HCT116 (cell line): ENCODE measurements around the gene TGFBR3L. TPM values are rescaled to one million over a fixed set of nuclear protein-coding genes. Genes with fewer than 3 reads are reported as not detected.

ENCODE experiments used
- ATAC-seq: fragments of 200-7000 bp; cut with Tn5 transposase; 2 replicates; pipeline ENCODE4 v1.9.1; 2020; ENCODE audit warnings: mild to moderate bottlenecking, moderate library complexity
- BruUV-seq: library from RNA; stranded (reverse); fragments of 400-500 nt; replicated peaks from 2 replicates; lab custom pipeline; 2021; lab: Mats Ljungman, UMichigan
- CTCF ChIA-PET: fragments of 300-600 bp; sonication (Branson Sonifier 250); formaldehyde crosslinking; loops from one replicate; lab custom pipeline; 2021; ENCODE audit warnings: antibody characterized with exemption; lab: Charles Lee
- POLR2A ChIA-PET: fragments of 300-600, 350-600 bp; sonication (Branson Sonifier 250); formaldehyde crosslinking; loops from one replicate; lab custom pipeline; 2021; ENCODE audit warnings: antibody characterized with exemption; lab: Charles Lee
- RAD21 ChIA-PET, 2 experiments: fragments of 300-600 bp; sonication (Branson Sonifier 250); formaldehyde crosslinking; loops; one replicate each; lab custom pipeline; 2023; ENCODE audit warnings: low total read pairs in 2 of 2; ENCODE audit not compliant: uncharacterized antibody in 2 of 2, unreplicated experiment in 2 of 2, low non-redundant PET in 1 of 2; lab: Charles Lee
- DNase-seq: peaks from one replicate; pipeline ENCODE4 v3.0.0-alpha.2; 2010; ENCODE audit warnings: low read depth, low spot score
- H2AFZ ChIP-seq: fragments of 200-600 bp; shearing (Covaris generic), sonication (generic); 2 replicates; pipeline ENCODE4 v1.6.1; 2017; ENCODE audit warnings: low read depth, mixed run types, mixed read lengths, antibody characterized with exemption, low read length; ENCODE audit not compliant: poor library complexity, severe bottlenecking
- H3K27ac ChIP-seq: 2 replicates; pipeline ENCODE4 v1.5.1; 2012; ENCODE audit warnings: low read depth, low read length
- H3K27me3 ChIP-seq: fragments of 200-600 bp; sonication (generic); 2 replicates; pipeline ENCODE4 v1.6.1; 2016; ENCODE audit warnings: mixed run types, low read length, mixed read lengths; ENCODE audit not compliant: insufficient read depth
- H3K36me3 ChIP-seq, 2 experiments: fragments of 200-500 bp in 1 of 2; fragments of 200-600 bp in 1 of 2; sonication (Bioruptor generic) in 1 of 2; sonication (generic) in 1 of 2; 2 replicates each; pipeline versions ENCODE4 v1.5.1 to v1.6.1; 2014 to 2016; ENCODE audit warnings: low read length in 2 of 2, inconsistent platforms in 1 of 2, mixed read lengths in 1 of 2, mixed run types in 1 of 2; ENCODE audit not compliant: insufficient read depth in 2 of 2, control insufficient read depth in 1 of 2
- H3K4me1 ChIP-seq, 2 experiments: fragments of 200-600 bp in 1 of 2; sonication (generic) in 1 of 2; 2 replicates each; pipeline versions ENCODE4 v1.5.1 to v1.6.1; 2012 to 2017; ENCODE audit warnings: low read length in 2 of 2, inconsistent platforms in 1 of 2, mild to moderate bottlenecking in 1 of 2, mixed read lengths in 1 of 2, mixed run types in 1 of 2, moderate library complexity in 1 of 2; ENCODE audit not compliant: insufficient read depth in 2 of 2, control insufficient read depth in 1 of 2
- H3K4me2 ChIP-seq: fragments of 200-600 bp; sonication (generic); 2 replicates; pipeline ENCODE4 v1.6.1; 2017; ENCODE audit warnings: mixed run types, low read length, mixed read lengths
- H3K4me3 ChIP-seq, 2 experiments: fragments of 200-600 bp in 1 of 2; sonication (generic) in 1 of 2; replicated peaks in 1 of 2; 2 replicates each; pipeline ENCODE4 v1.5.1; 2011 to 2016; ENCODE audit warnings: low read length in 2 of 2, control low read depth in 1 of 2, low read depth in 1 of 2, mild to moderate bottlenecking in 1 of 2, mixed read lengths in 1 of 2, mixed run types in 1 of 2
- H3K79me2 ChIP-seq: fragments of 200-600 bp; sonication (generic); 2 replicates; pipeline ENCODE4 v1.6.1; 2017; ENCODE audit warnings: mild to moderate bottlenecking, mixed run types, low read length, moderate library complexity, mixed read lengths; ENCODE audit not compliant: insufficient read depth
- H3K9ac ChIP-seq: fragments of 200-600 bp; sonication (generic); 2 replicates; pipeline ENCODE4 v1.6.1; 2016; ENCODE audit warnings: low read length, mixed read lengths
- H3K9me2 ChIP-seq: fragments of 200-600 bp; sonication (generic), shearing (Covaris generic); 2 replicates; pipeline ENCODE4 v1.6.1; 2017; ENCODE audit warnings: mixed run types, mild to moderate bottlenecking, moderate library complexity; ENCODE audit not compliant: insufficient read depth
- H3K9me3 ChIP-seq, 2 experiments: fragments of 200-500 bp in 1 of 2; fragments of 200-600 bp in 1 of 2; sonication (Bioruptor generic) in 1 of 2; sonication (generic) in 1 of 2; 2 replicates each; pipeline ENCODE4 v1.6.1; 2014 to 2017; ENCODE audit warnings: low read length in 2 of 2, mixed read lengths in 2 of 2, inconsistent platforms in 1 of 2, low read depth in 1 of 2, mild to moderate bottlenecking in 1 of 2, mixed run types in 1 of 2, moderate library complexity in 1 of 2; ENCODE audit not compliant: control insufficient read depth in 1 of 2, insufficient read depth in 1 of 2
- H4K20me1 ChIP-seq: fragments of 200-600 bp; sonication (generic), shearing (Covaris generic); 2 replicates; pipeline ENCODE4 v1.6.1; 2017; ENCODE audit warnings: mixed run types, mild to moderate bottlenecking, moderate library complexity; ENCODE audit not compliant: insufficient read depth
- CBX3 ChIP-seq: IDR thresholded peaks from 2 replicates; pipeline ENCODE4 v1.6.1; 2012; ENCODE audit warnings: low read depth
- CEBPB ChIP-seq: IDR thresholded peaks from 2 replicates; pipeline ENCODE4 v1.6.1; 2012; ENCODE audit warnings: low read depth
- EGR1 ChIP-seq: IDR thresholded peaks from 2 replicates; pipeline ENCODE4 v1.6.1; 2012; ENCODE audit warnings: low read depth
- ELF1 ChIP-seq: IDR thresholded peaks from 2 replicates; pipeline ENCODE4 v1.6.1; 2012; ENCODE audit warnings: low read depth, borderline replicate concordance
- EZH2 ChIP-seq: fragments of 200-600 bp; sonication (generic); IDR thresholded peaks from 2 replicates; pipeline ENCODE4 v1.6.1; 2017; ENCODE audit warnings: antibody characterized with exemption, mixed run types
- FOSL1 ChIP-seq: IDR thresholded peaks from 2 replicates; pipeline ENCODE4 v1.6.1; 2012; ENCODE audit warnings: low read depth
- JUND ChIP-seq: IDR thresholded peaks from 2 replicates; pipeline ENCODE4 v1.6.1; 2012
- POLR2AphosphoS5 ChIP-seq: IDR thresholded peaks from 2 replicates; pipeline ENCODE4 v1.6.1; 2011; ENCODE audit warnings: mild to moderate bottlenecking, low read depth, low read length, moderate library complexity
- RAD21 ChIP-seq: IDR thresholded peaks from 2 replicates; pipeline ENCODE4 v1.6.1; 2012; ENCODE audit warnings: low read depth, mild to moderate bottlenecking
- REST ChIP-seq: IDR thresholded peaks from 2 replicates; pipeline ENCODE4 v1.6.1; 2012; ENCODE audit warnings: low read depth
- SIN3A ChIP-seq: IDR thresholded peaks from 2 replicates; pipeline ENCODE4 v1.6.1; 2012; ENCODE audit warnings: low read depth
- SP1 ChIP-seq: IDR thresholded peaks from 2 replicates; pipeline ENCODE4 v1.6.1; 2012; ENCODE audit warnings: low read depth
- SRF ChIP-seq: IDR thresholded peaks from 2 replicates; pipeline ENCODE4 v1.6.1; 2012; ENCODE audit warnings: low read depth
- YY1 ChIP-seq: IDR thresholded peaks from 2 replicates; pipeline ENCODE4 v1.6.1; 2011; ENCODE audit warnings: low read length, low read depth, moderate library complexity, mild to moderate bottlenecking; ENCODE audit not compliant: insufficient replicate concordance; ENCODE audit errors: extremely low read depth
- ZBTB33 ChIP-seq: IDR thresholded peaks from 2 replicates; pipeline ENCODE4 v1.6.1; 2011; ENCODE audit warnings: mild to moderate bottlenecking, low read length, moderate library complexity; ENCODE audit not compliant: insufficient replicate concordance; ENCODE audit errors: extremely low read depth
- ZFX ChIP-seq: fragments of 450-650 bp; IDR thresholded peaks from 2 replicates; pipeline ENCODE4 v1.6.1; 2017
- ZNF274 ChIP-seq: fragments of 200-500 bp; sonication (Bioruptor generic); IDR thresholded peaks from 2 replicates; pipeline ENCODE4 v1.6.1; 2014; ENCODE audit warnings: mild to moderate bottlenecking, low read depth, low read length, inconsistent platforms
- intact Hi-C: fragments of 100-400 bp; cut with micrococcal nuclease; formaldehyde crosslinking; loops from 2 replicates; pipeline ENCODE4 v1.10.0; 2022
- total RNA-seq: library from RNA; stranded (reverse); gene quantifications from one replicate; pipeline ENCODE4 v1.2.1, GENCODE V29; 2021; ENCODE audit not compliant: unreplicated experiment
- TF ChIP-seq, protein P1 (sequence below), 3 experiments: fragments of 200-600 bp in 1 of 3; sonication (generic) in 1 of 3; IDR thresholded peaks in 2 of 3; conservative IDR thresholded peaks in 1 of 3; 2 replicates each; pipeline ENCODE4 v1.5.1; 2012 to 2017; ENCODE audit warnings: low read depth in 2 of 3, low read length in 2 of 3, antibody characterized with exemption in 1 of 3, borderline replicate concordance in 1 of 3, control low read depth in 1 of 3, mild to moderate bottlenecking in 1 of 3, mixed read lengths in 1 of 3, mixed run types in 1 of 3, moderate library complexity in 1 of 3; ENCODE audit not compliant: insufficient read depth in 1 of 3
- TF ChIP-seq, protein P2 (sequence below): IDR thresholded peaks from 2 replicates; pipeline ENCODE4 v1.6.1; 2012
- TF ChIP-seq, protein P3 (sequence below): IDR thresholded peaks from 2 replicates; pipeline ENCODE4 v1.6.1; 2012

The TGFBR3L gene
- total RNA-seq, 1 experiment from 2014 or later, result 30.9 TPM

- H4K20me1 ChIP-seq, result no peaks in the 10 kb centered on the region
- H3K9me3 ChIP-seq, result no peaks in the 10 kb centered on the region
- H3K36me3 ChIP-seq, result no peaks in the 10 kb centered on the region
- H3K27ac ChIP-seq, result peak overlapping the region; percentile 18; the same call in 1 of the 2 replicates
- no peaks in the 10 kb centered on the region for H3K79me2 ChIP-seq
- no peak for ATAC-seq
- H3K4me1 ChIP-seq, result peaks cover 17 to 54% of the 10 kb centered on the region in 2 experiments
- no peaks in the 10 kb centered on the region for H3K9me2 ChIP-seq
- TF ChIP-seq REST (no peak), SRF (no peak), ELF1 (no peak), CBX3 (no peak), SP1 (no peak), ZFX (no peak), FOSL1 (no peak), EGR1 (no peak), YY1 (no peak), RAD21 (no peak), EZH2 (no peak), ZBTB33 (no peak), ZNF274 (no peak), CEBPB (no peak), SIN3A (no peak), JUND (no peak), POLR2AphosphoS5 (no peak)
- TF ChIP-seq, protein P1, sequence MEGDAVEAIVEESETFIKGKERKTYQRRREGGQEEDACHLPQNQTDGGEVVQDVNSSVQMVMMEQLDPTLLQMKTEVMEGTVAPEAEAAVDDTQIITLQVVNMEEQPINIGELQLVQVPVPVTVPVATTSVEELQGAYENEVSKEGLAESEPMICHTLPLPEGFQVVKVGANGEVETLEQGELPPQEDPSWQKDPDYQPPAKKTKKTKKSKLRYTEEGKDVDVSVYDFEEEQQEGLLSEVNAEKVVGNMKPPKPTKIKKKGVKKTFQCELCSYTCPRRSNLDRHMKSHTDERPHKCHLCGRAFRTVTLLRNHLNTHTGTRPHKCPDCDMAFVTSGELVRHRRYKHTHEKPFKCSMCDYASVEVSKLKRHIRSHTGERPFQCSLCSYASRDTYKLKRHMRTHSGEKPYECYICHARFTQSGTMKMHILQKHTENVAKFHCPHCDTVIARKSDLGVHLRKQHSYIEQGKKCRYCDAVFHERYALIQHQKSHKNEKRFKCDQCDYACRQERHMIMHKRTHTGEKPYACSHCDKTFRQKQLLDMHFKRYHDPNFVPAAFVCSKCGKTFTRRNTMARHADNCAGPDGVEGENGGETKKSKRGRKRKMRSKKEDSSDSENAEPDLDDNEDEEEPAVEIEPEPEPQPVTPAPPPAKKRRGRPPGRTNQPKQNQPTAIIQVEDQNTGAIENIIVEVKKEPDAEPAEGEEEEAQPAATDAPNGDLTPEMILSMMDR (IDR thresholded peaks at IDR 0.05 in 2 of 3, conservative IDR thresholded peaks at IDR 0.05 in 1 of 3; ENCODE audit: borderline replicate concordance in 1 of 3, insufficient read depth in 1 of 3, low read depth in 2 of 3, low read length in 2 of 3), result no peak
- TF ChIP-seq, protein P2, sequence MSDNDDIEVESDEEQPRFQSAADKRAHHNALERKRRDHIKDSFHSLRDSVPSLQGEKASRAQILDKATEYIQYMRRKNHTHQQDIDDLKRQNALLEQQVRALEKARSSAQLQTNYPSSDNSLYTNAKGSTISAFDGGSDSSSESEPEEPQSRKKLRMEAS, result no peak
- TF ChIP-seq, protein P3, sequence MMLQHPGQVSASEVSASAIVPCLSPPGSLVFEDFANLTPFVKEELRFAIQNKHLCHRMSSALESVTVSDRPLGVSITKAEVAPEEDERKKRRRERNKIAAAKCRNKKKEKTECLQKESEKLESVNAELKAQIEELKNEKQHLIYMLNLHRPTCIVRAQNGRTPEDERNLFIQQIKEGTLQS, result no peak
- POLR2A ChIA-PET, result no interaction called here
- no peak overlapping the region for H3K4me2 ChIP-seq
- CTCF ChIA-PET, result no interaction called here
- no peaks in the 10 kb centered on the region for H3K27me3 ChIP-seq
- intact Hi-C loops, result no loop called here
- no peak overlapping the region for H3K9ac ChIP-seq
- H2AFZ ChIP-seq, result no peak overlapping the region
- DNase-seq, result no peak
- BruUV-seq, result no TSS peak
- RAD21 ChIA-PET, result no interaction called here
- no peak overlapping the region for H3K4me3 ChIP-seq
Measured at GRCh38 chr19:7866399-7867091, 48.1 kb upstream of the TGFBR3L start.
